Measurements from ENCODE around the gene PCDH9. TPM values are rescaled to one million over a fixed set of nuclear protein-coding genes. Genes with fewer than 3 reads are reported as not detected.

PCDH9 gene
- total RNA-seq, 4 donors from 2014 or later, result 0.64 to 1.1 (median 0.82) TPM

DNA sequence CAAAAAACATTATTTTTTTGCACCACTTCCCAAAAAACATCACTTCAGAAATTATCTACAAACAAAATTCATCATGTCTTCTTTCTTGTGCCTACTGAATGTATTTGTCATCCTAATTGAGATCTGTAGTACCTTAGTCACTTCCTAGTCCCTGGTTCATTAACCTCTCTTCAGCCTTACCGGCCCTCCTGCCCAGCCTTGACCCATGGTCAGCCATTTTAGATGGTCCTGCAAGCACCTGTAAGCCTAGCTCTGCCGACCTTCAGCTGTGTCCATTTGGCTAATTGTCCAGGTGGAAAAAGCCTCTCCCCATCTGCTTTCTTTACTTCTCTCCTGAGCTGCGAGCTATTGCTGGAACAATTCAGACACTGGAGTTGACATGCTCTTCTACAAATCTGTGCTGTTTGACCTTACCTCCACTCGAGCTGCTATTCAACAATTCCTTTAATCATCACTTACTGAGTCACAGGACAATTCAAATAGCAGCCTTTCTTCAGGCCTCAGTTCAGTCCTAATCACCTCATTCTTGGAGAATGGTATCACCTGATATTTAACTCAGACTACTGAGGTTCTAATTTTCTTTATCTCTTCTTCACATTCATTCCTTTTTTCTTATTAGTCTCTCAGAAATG is 882.5 kb downstream of the PCDH9 start:
- TF ChIP-seq POLR2A (IDR thresholded peaks at IDR 0.05), result no peak
- TF ChIP-seq EP300 (IDR thresholded peaks at IDR 0.05), result no peak
- TF ChIP-seq POLR2AphosphoS5 (IDR thresholded peaks at IDR 0.05), result no peak
- TF ChIP-seq, protein P1, sequence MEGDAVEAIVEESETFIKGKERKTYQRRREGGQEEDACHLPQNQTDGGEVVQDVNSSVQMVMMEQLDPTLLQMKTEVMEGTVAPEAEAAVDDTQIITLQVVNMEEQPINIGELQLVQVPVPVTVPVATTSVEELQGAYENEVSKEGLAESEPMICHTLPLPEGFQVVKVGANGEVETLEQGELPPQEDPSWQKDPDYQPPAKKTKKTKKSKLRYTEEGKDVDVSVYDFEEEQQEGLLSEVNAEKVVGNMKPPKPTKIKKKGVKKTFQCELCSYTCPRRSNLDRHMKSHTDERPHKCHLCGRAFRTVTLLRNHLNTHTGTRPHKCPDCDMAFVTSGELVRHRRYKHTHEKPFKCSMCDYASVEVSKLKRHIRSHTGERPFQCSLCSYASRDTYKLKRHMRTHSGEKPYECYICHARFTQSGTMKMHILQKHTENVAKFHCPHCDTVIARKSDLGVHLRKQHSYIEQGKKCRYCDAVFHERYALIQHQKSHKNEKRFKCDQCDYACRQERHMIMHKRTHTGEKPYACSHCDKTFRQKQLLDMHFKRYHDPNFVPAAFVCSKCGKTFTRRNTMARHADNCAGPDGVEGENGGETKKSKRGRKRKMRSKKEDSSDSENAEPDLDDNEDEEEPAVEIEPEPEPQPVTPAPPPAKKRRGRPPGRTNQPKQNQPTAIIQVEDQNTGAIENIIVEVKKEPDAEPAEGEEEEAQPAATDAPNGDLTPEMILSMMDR (IDR thresholded peaks at IDR 0.05), result no peak

DNA sequence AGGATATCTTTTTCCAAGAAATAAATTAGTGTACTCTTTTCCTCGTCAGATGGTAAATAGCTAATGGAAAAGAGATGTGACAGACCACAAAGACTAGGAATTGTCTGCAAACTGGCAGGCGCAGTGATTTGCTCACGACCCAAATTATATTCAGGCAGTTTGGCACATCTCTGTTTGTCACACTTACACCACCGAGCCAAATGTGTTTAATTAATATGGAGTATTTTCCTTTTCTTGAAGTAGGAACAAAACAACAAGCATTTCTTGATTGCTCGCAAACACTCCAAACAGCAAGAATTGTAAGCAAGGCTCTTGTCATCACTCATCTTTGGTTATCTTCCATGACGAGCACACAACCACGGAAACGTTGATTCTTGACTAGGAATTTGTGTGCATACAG is 884.2 kb downstream of the PCDH9 start:
- no peak overlapping the region for H3K4me3 ChIP-seq
- no peaks in the 10 kb centered on the region for H3K27me3 ChIP-seq
- no peaks in the 10 kb centered on the region for H3K36me3 ChIP-seq
- no peak for DNase-seq (ENCODE audit: low spot score in 2 of 2)
- no peak overlapping the region for H3K27ac ChIP-seq
- no peaks in the 10 kb centered on the region for H3K9me3 ChIP-seq
- no peaks in the 10 kb centered on the region for H3K4me1 ChIP-seq
- TF ChIP-seq, protein P1 (IDR thresholded peaks at IDR 0.05), result no peak
- TF ChIP-seq POLR2A (IDR thresholded peaks at IDR 0.05) (no peak), EP300 (IDR thresholded peaks at IDR 0.05) (no peak), POLR2AphosphoS5 (IDR thresholded peaks at IDR 0.05) (no peak)
- WGBS, result 74% methylated on average over 8 of the region's 8 CpGs

More for the DNA sequence above, 882.5 kb downstream of the PCDH9 start:
- no peak overlapping the region for H3K27ac ChIP-seq
- H3K4me1 ChIP-seq, result no peaks in the 10 kb centered on the region
- DNase-seq (ENCODE audit: low spot score in 2 of 2), result no peak
- no peak overlapping the region for H3K4me3 ChIP-seq
- H3K36me3 ChIP-seq, result no peaks in the 10 kb centered on the region
- no peaks in the 10 kb centered on the region for H3K9me3 ChIP-seq
- 83% methylated on average over 4 of the region's 4 CpGs for WGBS
- no peaks in the 10 kb centered on the region for H3K27me3 ChIP-seq

DNA sequence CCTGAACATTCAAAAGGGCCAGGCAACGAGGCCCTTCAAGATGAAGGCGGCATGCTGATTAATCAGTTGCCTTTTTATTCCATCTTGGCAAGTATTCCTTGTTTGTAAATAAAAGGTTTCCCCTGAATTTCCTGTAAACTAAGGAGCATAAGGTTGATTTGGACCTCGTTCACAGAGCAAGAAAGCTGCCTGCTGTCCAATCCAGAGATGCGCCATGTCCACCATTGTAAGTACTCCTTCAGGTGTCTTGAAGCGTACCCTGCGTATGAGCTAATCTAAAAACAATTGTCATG is 884.7 kb downstream of the PCDH9 start:
- Histone ChIP-seq H3K36me3 (no peaks in the 10 kb centered on the region), H3K9me3 (no peaks in the 10 kb centered on the region), H3K27me3 (no peaks in the 10 kb centered on the region), H3K4me3 (no peak overlapping the region), H3K4me1 (no peaks in the 10 kb centered on the region), H3K27ac (no peak overlapping the region)
- TF ChIP-seq POLR2AphosphoS5 (IDR thresholded peaks at IDR 0.05) (no peak), POLR2A (IDR thresholded peaks at IDR 0.05) (no peak), EP300 (IDR thresholded peaks at IDR 0.05) (no peak)
- TF ChIP-seq, protein P1 (IDR thresholded peaks at IDR 0.05), result no peak
- 82% methylated on average over 6 of the region's 6 CpGs for WGBS
- no peak for DNase-seq (ENCODE audit: low spot score in 2 of 2)

DNA sequence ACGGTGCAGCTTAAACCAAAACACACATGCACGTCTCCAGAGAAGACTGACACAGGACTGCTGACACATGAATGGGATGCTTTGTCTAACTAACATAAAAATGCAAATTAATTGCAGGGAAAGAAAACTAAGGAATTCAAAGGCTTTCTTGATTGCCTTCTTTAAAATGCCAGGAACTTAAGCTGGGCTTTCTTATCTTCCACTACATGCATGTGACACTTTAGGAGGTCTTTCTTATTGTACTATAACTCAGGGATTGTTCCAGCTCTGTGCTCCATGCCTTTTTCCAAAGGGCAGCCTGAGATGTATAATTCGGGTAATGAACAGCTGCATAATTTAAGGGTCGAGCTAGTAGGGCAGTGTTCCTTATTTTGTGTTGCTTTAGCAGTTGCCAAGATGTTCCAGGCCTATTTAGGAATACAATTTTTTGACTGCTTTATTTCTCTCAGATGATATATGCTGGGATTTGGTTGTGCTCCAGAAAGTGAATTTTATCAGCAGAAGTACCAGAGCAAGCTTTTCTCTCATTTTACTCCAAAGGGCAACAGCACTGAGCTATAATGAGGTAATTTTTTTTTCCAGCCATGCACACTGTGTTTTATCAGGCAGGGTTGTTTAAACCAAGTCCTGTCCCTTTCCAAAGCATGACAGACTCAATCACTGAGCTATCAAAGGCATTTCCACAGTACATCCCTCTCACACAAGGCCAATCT is 885.2 kb downstream of the PCDH9 start:
- Histone ChIP-seq H3K4me1 (no peaks in the 10 kb centered on the region), H3K27me3 (no peaks in the 10 kb centered on the region), H3K27ac (no peak overlapping the region), H3K4me3 (no peak overlapping the region), H3K9me3 (no peaks in the 10 kb centered on the region), H3K36me3 (no peaks in the 10 kb centered on the region)
- TF ChIP-seq, protein P1 (IDR thresholded peaks at IDR 0.05), result no peak
- TF ChIP-seq EP300 (IDR thresholded peaks at IDR 0.05) (no peak), POLR2AphosphoS5 (IDR thresholded peaks at IDR 0.05) (no peak), POLR2A (IDR thresholded peaks at IDR 0.05) (no peak)
- no peak for DNase-seq (ENCODE audit: low spot score in 2 of 2)
- 58% methylated on average over 4 of the region's 4 CpGs for WGBS

DNA sequence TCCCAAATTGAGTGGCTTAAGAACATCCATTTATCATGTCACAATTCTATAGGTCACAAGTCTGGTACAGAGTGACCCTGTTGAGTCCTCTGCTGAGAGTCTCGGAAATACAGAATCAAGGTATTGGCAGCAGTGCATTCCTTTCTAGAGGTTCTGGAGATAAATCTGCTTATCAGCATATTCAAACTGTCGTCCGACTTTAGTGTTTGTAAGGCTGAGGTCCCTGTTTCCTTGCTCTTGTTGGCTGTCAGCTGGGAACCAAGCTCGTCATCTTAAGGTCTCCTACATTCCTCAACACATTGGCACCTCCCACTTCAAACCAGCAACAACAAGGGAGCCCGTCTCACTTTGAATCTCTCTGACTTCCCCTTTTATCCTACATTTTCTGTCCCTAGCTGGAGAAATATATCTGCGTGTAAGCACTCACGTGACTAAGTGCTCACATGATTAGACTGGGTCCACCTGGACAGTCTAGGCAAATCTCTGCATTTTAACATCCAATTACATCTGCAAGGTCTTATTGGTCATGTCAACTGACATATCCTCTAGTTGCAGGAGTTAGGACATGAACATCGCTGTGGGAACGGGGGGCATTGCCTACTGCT is 886.8 kb downstream of the PCDH9 start:
- Histone ChIP-seq H3K4me3 (no peak overlapping the region), H3K36me3 (no peaks in the 10 kb centered on the region), H3K9me3 (no peaks in the 10 kb centered on the region), H3K27ac (no peak overlapping the region), H3K4me1 (no peaks in the 10 kb centered on the region), H3K27me3 (no peaks in the 10 kb centered on the region)
- no peak for DNase-seq (ENCODE audit: low spot score in 2 of 2)
- WGBS, result 89% methylated on average over 9 of the region's 9 CpGs
- TF ChIP-seq POLR2AphosphoS5 (IDR thresholded peaks at IDR 0.05) (no peak), POLR2A (IDR thresholded peaks at IDR 0.05) (no peak)
- TF ChIP-seq, protein P1 (IDR thresholded peaks at IDR 0.05), result no peak

All from suprapubic skin (tissue), 4 donors.